ENCODE measurements around the gene PTPRA. TPM values are rescaled to one million over a fixed set of nuclear protein-coding genes. Genes with fewer than 3 reads are reported as not detected.

Gene PTPRA
- polyA plus RNA-seq, 3 donors: 13.0 to 41.9 (median 13.1) TPM

DNA sequence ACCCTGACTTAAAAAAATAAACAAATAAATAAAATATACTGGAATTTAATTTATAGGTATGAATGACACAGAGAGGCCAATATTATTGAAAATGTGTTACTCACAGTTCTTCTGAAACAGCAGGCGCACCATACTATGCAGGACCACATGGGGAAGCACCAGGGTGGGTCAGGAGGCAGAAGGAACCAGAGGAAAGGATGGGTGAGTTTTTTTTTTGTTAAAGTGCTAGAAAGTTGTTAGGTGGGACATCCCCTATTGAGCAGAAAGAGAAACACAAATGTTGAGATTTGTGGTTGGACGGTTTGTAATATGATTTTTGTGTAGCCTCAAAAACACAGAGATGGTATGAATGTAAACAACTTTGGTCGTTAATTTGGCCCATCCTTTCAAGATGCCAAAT is 26.0 kb downstream of the PTPRA start:
- Mint-ChIP-seq H3K4me3 (no peak overlapping the region), H3K27me3 (ENCODE audit: low read depth in 3 of 3) (no peaks in the 10 kb centered on the region), H3K9me3 (peaks cover 0 to 2% (median 0%) of the 10 kb centered on the region in 7 donors), H3K27ac (peak overlapping the region in 1 of 7 donors; percentile 40), H3K4me1 (peaks cover 32% of the 10 kb centered on the region), H3K36me3 (peaks cover 0 to 5% of the 10 kb centered on the region in 2 donors)
- Histone ChIP-seq H4K20me1 (ENCODE audit: insufficient read depth, low read length) (peaks cover 39% of the 10 kb centered on the region), H3K27ac (ENCODE audit: low read depth in 1 of 2, low read length in 2 of 2) (no peak overlapping the region), H2AFZ (ENCODE audit: insufficient read depth, low read depth, low read length, poor library complexity, severe bottlenecking) (no peak overlapping the region), H3K4me2 (replicated peaks; ENCODE audit: extremely low read depth, low read length, poor library complexity, severe bottlenecking) (no peak overlapping the region), H3K4me3 (replicated peaks in 1 of 3; ENCODE audit: low read depth in 2 of 3, low read length in 3 of 3) (no peak overlapping the region), H3K9ac (ENCODE audit: insufficient read depth, low read length, poor library complexity, severe bottlenecking) (no peak overlapping the region), H3K79me2 (ENCODE audit: insufficient read depth, low read length) (peaks cover 92% of the 10 kb centered on the region), H3K27me3 (ENCODE audit: control insufficient read depth in 2 of 2, insufficient read depth in 2 of 2, low read length in 2 of 2) (no peaks in the 10 kb centered on the region), H3K4me1 (ENCODE audit: control insufficient read depth in 1 of 2, insufficient read depth in 2 of 2, low read length in 2 of 2) (peaks cover 15 to 25% of the 10 kb centered on the region in 2 donors), H3K9me3 (replicated peaks in 1 of 2; ENCODE audit: control insufficient read depth in 1 of 2, insufficient read depth in 1 of 2, low read length in 2 of 2) (no peaks in the 10 kb centered on the region), H3K36me3 (replicated peaks in 1 of 2; ENCODE audit: control insufficient read depth in 1 of 2, insufficient read depth in 2 of 2, low read length in 2 of 2) (no peaks in the 10 kb centered on the region)
- no peak for DNase-seq
- intact Hi-C loops (cut with micrococcal nuclease): no loop called here
- TF ChIP-seq, protein P1, sequence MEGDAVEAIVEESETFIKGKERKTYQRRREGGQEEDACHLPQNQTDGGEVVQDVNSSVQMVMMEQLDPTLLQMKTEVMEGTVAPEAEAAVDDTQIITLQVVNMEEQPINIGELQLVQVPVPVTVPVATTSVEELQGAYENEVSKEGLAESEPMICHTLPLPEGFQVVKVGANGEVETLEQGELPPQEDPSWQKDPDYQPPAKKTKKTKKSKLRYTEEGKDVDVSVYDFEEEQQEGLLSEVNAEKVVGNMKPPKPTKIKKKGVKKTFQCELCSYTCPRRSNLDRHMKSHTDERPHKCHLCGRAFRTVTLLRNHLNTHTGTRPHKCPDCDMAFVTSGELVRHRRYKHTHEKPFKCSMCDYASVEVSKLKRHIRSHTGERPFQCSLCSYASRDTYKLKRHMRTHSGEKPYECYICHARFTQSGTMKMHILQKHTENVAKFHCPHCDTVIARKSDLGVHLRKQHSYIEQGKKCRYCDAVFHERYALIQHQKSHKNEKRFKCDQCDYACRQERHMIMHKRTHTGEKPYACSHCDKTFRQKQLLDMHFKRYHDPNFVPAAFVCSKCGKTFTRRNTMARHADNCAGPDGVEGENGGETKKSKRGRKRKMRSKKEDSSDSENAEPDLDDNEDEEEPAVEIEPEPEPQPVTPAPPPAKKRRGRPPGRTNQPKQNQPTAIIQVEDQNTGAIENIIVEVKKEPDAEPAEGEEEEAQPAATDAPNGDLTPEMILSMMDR (IDR thresholded peaks at IDR 0.05): no peak
- WGBS (ENCODE audit: insufficient coverage): 88% methylated on average over 1 of the region's 3 CpGs

DNA sequence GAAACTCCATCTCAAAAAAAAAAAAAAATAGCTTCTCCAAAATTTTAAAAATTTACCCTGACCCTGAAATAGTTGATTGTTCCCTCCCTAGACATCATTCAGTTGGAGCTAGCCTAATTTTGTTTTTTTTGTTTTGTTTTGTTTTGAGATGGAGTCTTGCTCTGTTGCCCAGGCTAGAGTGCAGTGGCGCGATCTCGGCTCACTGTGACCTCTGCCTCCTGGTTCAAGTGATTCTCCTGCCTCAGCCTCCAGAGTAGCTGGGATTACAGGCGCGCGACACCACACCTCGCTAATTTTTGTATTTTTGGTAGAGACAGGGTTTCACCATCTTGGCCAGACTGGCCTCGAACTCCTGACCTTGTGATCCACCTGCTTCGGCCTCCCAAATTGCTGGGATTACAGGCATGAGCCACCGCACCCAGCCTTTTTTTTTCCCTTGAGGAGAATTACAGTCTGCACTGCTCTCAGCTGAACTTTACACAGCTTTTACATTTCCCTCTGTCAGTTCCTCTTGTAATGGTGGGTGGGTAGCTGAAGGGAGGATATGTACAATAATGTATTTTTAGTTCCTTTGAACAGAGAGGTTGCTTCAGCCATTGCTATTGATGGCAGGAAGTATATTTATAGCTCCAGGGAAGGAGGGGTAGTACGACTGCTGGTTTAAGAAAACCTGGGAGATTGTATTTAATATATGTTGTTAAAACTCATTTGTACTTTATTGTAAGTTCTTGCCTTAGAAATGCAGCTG is 27.7 kb downstream of the PTPRA start:
- H4K20me1 ChIP-seq (ENCODE audit: insufficient read depth, low read length): peaks cover 45% of the 10 kb centered on the region
- H3K27me3 ChIP-seq (ENCODE audit: control insufficient read depth in 2 of 2, insufficient read depth in 2 of 2, low read length in 2 of 2): no peaks in the 10 kb centered on the region
- peak overlapping the region; percentile 29 for H3K4me2 ChIP-seq (replicated peaks; ENCODE audit: extremely low read depth, low read length, poor library complexity, severe bottlenecking)
- H3K27ac ChIP-seq (ENCODE audit: low read depth in 1 of 2, low read length in 2 of 2): peak overlapping the region; percentile 62 to 77
- peak overlapping the region in 1 of 3 experiments; percentile 48 for H3K4me3 ChIP-seq (replicated peaks in 1 of 3; ENCODE audit: low read depth in 2 of 3, low read length in 3 of 3)
- peak overlapping the region; percentile 35 for H2AFZ ChIP-seq (ENCODE audit: insufficient read depth, low read depth, low read length, poor library complexity, severe bottlenecking)
- no peaks in the 10 kb centered on the region for H3K36me3 ChIP-seq (replicated peaks in 1 of 2; ENCODE audit: control insufficient read depth in 1 of 2, insufficient read depth in 2 of 2, low read length in 2 of 2)
- peak overlapping the region; percentile 77 to 93 (median 86) for H3K27ac Mint-ChIP-seq
- H3K9ac ChIP-seq (ENCODE audit: insufficient read depth, low read length, poor library complexity, severe bottlenecking): peak overlapping the region; percentile 21
- intact Hi-C loops (cut with micrococcal nuclease): no loop called here
- H3K79me2 ChIP-seq (ENCODE audit: insufficient read depth, low read length): peaks cover 91% of the 10 kb centered on the region
- H3K36me3 Mint-ChIP-seq: peaks cover 0 to 5% of the 10 kb centered on the region in 2 donors
- 60% methylated on average over 10 of the region's 11 CpGs for WGBS (ENCODE audit: insufficient coverage)
- H3K4me1 ChIP-seq (ENCODE audit: control insufficient read depth in 1 of 2, insufficient read depth in 2 of 2, low read length in 2 of 2): peaks cover 15 to 25% of the 10 kb centered on the region in 2 donors
- peaks cover 32% of the 10 kb centered on the region for H3K4me1 Mint-ChIP-seq
- peak; percentile 17 to 30 (median 17) for DNase-seq
- H3K9me3 Mint-ChIP-seq: no peaks in the 10 kb centered on the region
- TF ChIP-seq, protein P1 (IDR thresholded peaks at IDR 0.05): no peak
- peak overlapping the region; percentile 29 to 79 for H3K4me3 Mint-ChIP-seq
- no peaks in the 10 kb centered on the region for H3K9me3 ChIP-seq (replicated peaks in 1 of 2; ENCODE audit: control insufficient read depth in 1 of 2, insufficient read depth in 1 of 2, low read length in 2 of 2)
- H3K27me3 Mint-ChIP-seq (ENCODE audit: low read depth in 3 of 3): no peaks in the 10 kb centered on the region
